HG03354 (cell line): ENCODE results near the gene LINC01488.
A peak's percentile ranks its signal among the peaks of the same experiment; 100 is the strongest.

Source experiments
- ATAC-seq: cut with Tn5 transposase; IDR thresholded peaks from one replicate; pipeline ENCODE4 v1.9.1; 2021; ENCODE audit warnings: mild to moderate bottlenecking; ENCODE audit not compliant: unreplicated experiment, poor library complexity, severe bottlenecking

LINC01488 gene

GRCh38 chr11:69481393-69481844, at the start of gene LINC01488:
Gene LINC01488, plus strand, starts transcription at chr11:69481663.
- ATAC-seq = no peak

- ATAC-seq = no peak
Measured at GRCh38 chr11:69431893-69432738, 49.3 kb upstream of the LINC01488 start.

- ATAC-seq = no peak
Measured at GRCh38 chr11:69433741-69434140, 47.7 kb upstream of the LINC01488 start.

GRCh38 chr11:69434471-69434931, 47.0 kb upstream of the LINC01488 start:
- no peak for ATAC-seq

GRCh38 chr11:69435161-69435986, 46.1 kb upstream of the LINC01488 start:
- ATAC-seq = no peak

DNA sequence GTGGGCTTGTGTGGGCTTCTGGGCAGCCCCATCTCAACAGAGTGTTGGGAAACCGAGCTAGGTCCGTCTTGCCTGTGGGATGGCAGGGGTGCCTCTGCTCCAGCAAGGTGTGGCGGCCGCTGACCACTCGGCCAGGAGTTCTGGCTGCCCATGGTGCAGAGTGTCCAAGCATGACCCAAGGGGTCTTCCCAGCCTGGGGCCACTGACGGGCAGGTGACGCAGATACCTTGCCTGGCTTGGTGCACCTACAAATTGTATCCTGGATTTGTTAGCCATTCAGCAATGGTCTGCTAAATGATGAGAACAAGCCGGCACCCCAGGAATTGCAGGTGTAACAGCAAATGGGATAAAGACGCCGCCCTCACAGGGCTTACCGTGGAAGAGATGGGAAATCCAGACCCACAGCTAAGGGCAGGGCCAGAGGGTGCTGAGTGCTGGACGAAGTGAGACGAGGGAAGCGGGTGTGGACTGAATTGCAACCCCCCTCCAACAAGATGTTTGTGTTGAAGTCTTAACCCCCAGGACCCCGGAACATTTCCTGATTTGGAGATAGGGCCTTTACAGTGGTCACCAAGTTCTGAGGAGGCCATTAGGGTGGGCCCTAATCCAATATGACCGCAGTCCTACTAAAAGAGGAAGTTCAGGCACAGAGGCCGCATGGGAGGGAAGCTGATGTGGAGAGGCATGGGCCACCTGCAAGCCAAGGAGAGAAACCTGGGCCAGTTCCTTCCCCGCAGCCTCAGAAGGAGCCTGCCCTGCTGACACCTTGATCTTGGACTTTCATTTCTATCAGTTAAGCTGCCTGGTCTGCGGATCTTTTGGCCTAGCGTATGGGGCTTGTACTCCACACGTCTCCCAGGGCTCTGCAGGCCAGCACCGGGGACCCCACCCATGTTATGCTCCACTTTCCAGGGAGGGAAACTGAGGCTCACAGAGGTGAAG, 45.2 kb upstream of the LINC01488 start:
- ATAC-seq = no peak

DNA sequence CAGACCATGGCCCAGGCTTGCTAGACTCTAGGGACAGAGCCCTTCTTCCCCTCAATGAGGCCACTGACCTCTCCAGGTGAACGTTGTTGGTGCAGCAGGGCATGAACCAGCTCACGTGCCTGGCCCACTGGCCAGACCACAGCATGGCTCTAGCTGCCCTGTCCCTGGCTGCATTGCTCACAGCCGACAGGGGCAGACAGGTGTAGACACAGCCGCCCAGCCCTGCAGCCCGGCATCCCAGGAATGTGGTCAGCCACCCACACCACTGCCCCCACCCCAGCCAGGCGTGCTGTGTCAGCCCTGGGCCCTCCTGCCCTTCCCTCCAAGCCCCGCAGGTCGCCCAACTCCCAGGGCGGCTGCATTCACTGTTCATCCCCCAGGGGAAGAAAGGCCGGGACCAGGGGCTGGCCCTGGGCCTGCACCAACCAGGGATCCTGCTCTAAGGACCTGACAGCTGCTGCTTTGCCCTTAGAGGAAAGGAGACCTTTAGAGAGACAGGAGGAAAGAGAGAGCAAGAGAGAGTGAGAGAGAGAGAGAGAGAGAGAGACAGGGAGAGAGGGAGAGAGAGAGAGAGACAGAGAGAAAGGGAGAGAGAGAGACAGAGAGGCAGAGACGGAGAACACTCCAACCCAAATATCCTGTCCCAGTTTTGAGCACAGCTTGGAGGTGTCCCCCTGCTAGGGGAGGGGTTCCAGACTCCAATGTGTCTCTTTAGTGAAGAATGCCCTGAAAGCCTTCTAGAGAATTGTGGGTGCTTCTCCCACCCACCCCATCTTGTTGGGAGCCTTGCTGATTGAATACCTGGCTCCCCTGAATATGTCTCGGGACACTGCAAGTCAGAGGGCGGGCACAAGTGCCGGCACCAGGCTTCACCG, 44.2 kb upstream of the LINC01488 start:
- no peak for ATAC-seq

DNA sequence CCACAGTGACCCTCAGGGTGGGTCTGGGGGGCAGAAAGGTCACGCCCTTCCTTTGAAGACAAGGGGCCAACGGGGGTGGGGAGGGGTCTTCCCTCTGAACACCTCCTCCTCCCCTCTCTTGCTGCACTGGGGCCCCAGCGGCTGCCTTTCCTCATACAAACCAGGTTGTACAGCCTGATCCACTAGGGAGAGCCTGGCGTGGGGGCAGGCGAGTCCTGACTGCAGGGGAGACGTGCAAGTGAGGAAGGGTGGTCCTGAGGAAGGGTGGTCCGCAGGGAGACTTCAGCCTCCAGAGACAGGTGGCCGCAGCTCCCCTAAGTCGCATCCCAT, 43.6 kb upstream of the LINC01488 start:
- ATAC-seq = no peak

GRCh38 chr11:69438286-69438920, 43.1 kb upstream of the LINC01488 start:
- no peak for ATAC-seq

DNA sequence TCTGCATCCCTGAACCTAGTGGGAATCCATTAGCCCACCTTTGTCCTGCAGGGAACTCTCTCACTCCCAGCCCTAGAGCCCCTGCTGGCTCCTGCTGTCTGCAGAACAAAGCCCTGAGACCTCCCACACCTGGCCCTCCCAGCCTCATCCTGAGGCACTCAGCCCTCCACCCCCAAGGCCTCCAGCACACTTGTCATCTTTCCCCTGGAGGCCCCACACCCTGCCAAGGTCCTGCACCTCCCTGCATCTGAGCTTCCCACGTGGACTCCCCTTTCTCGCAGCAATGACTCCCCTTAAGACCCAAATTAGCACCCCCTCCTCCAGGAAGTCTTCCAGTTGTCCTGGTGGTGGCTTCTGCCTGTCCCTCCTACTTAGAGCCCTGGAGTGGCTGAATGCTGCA, 42.3 kb upstream of the LINC01488 start:
- ATAC-seq = no peak

- no peak for ATAC-seq
Measured at GRCh38 chr11:69439651-69440464, 41.6 kb upstream of the LINC01488 start.

DNA sequence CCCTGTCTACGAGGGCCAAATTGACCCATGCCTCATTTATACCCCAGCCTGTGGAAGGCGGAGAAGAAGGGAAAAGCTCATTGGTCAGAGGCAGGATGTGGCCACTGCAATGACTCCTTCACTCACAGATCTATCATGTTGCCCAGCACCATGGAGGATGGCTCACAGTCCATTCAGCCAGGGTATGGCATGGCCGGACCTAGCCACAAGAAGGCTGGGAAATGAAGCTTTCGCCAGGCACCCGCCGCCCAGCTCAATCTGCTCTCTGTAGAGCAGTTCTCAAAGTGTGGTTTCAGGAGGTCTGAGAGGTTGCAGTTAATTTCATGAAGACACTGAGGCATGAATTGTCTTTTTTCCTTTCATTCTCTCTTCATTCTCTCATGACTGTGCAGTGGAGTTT, 40.6 kb upstream of the LINC01488 start:
- no peak for ATAC-seq

DNA sequence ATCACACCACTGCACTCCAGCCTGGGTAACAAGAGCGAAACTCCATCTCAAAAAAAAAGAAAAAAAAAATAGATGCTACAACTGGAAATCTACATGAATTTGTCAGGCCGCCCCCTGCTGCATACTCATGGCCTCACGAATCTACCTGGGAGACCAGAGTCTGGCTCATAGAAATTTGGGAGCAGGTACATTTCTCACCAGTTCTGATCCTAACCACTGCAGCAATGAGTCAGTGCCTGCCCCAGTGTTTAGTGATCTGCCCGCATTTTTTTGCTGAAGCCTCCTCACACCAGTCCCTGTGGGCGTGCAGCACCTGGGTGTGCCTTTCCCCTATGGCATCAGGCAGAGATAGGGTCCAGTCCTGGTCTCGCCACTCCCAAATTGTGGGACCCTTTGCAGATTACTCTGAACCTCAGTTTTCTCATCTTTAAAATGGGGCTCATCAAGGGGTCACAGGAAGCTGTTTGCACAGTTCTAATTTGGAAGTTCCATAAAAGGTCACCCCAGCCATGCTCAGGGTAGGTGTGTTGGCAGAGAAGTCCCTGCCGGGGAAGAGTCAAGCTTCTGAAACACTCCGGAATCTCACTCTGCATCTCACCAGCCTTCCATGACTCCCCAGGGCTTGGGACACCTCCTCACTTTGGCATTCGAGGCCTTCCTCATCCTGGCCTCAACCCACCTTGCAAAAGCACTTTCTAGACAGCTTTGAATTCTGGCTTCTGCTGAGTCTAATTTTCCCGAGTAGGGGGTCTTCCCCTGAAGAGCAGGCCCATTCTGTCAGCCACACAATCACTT, 39.3 kb upstream of the LINC01488 start:
- no peak for ATAC-seq

- no peak for ATAC-seq
Measured at GRCh38 chr11:69442807-69443137, 38.7 kb upstream of the LINC01488 start.

DNA sequence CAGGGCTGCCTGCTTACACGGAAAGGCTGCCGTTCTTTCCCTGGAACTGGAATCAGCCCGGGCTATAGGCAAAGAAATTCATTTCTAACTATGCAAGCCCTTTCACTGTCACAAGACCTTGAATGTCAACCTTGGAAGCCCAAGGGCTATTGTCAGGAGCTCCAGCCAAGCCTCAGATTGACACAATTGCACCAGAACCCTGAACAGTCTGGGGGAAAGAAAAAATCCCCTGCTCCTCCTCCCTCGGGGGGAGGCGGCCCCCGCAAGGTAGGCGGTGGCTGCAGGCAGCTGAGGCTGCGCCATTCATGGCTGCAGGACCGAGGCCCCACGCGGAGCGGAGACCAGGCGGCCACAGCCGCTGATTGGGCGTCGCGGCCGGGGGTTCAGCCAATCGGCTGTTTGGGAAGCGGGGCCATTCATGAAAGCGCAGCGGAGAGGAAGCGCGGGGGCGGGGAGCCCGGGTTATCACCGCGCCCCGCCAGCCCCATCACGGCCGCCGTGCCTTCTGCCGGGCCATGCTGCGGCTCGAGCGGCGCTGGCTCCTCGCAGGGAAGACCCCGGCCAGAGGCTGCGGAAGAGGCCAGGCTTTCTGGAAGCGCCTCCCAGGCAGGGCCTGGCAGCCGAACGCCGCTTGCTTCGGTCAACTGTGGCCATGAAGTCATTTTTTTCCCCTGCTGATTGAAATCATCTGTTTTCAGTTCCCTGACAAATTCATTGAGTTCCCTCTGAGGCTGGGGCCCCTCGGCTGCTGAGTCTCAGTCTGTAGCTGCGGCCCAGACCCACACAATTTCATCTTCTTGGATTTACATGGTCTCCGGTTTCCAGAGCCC, 38.1 kb upstream of the LINC01488 start:
- peak; percentile 85 for ATAC-seq

DNA sequence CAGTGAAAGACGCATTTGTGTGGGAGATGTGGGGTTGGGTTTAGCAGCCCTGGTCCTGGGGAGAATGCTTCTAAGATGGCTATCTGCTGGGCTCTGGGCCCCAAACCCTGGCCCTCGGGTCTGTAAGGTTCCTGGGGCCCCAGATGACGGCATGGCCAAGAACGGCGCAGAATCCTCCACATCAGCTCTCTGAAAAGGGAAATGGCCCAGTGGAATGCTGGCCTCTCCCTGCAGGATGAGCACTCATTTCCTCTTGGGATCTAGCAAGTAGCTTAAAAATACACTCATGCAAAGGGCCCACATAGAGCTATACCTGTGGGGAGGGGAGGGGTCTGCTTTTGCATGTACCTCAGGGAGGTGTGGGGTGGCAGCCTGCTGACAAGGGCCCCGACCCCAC, 37.5 kb upstream of the LINC01488 start:
- ATAC-seq = no peak
